GM12864 (cell line): ENCODE results near the gene SIAE.

Experiments used
- DNase-seq: peaks from one replicate; pipeline ENCODE4 v3.0.0-alpha.2; 2011; ENCODE audit warnings: low read depth
- H3K4me3 ChIP-seq: 2 replicates; pipeline ENCODE4 v1.5.1; 2011; ENCODE audit warnings: mild to moderate bottlenecking, low read depth, low read length, control low read depth
- CTCF ChIP-seq: IDR thresholded peaks from 2 replicates; pipeline ENCODE4 v1.5.1; 2011; ENCODE audit warnings: low read depth, mild to moderate bottlenecking, moderate library complexity, low read length, control low read depth, inconsistent platforms; ENCODE audit errors: missing control alignments

Gene SIAE

GRCh38 chr11:124584681-124585372 is 88.7 kb downstream of the SIAE start:
- TF ChIP-seq CTCF: no peak
- no peak overlapping the region for H3K4me3 ChIP-seq
- DNase-seq: no peak

- no peak for DNase-seq
- no peak for TF ChIP-seq CTCF
- no peak overlapping the region for H3K4me3 ChIP-seq
Measured at GRCh38 chr11:124583781-124584180, 89.8 kb downstream of the SIAE start.
